Neural progenitor cell (in vitro differentiated cells): ENCODE measurements around the gene GRHL1. TPM values are rescaled to one million over a fixed set of nuclear protein-coding genes. Genes with fewer than 3 reads are reported as not detected.

Source experiments
- DNase-seq: peaks from one replicate; pipeline ENCODE4 v3.0.0-alpha.2; 2016; ENCODE audit warnings: low spot score
- H2AFZ ChIP-seq: fragments of 200-600 bp; sonication (generic); replicated peaks from 2 replicates; pipeline ENCODE4 v1.6.1; 2016; ENCODE audit warnings: antibody characterized with exemption
- H3F3A ChIP-seq: fragments of 200-600 bp; sonication (generic); 2 replicates; pipeline ENCODE4 v1.6.1; 2016; ENCODE audit warnings: antibody characterized with exemption, low read depth
- H3K27ac ChIP-seq: fragments of 200-600 bp; sonication (generic); 2 replicates; pipeline ENCODE4 v1.5.1; 2016; ENCODE audit warnings: mild to moderate bottlenecking
- H3K27me3 ChIP-seq: fragments of 200-600 bp; sonication (generic); 2 replicates; pipeline ENCODE4 v1.6.1; 2016; ENCODE audit warnings: mild to moderate bottlenecking, moderate library complexity
- H3K36me3 ChIP-seq: fragments of 200-600 bp; sonication (generic); 2 replicates; pipeline ENCODE4 v1.5.1; 2016
- H3K4me1 ChIP-seq: fragments of 200-600 bp; sonication (generic); 2 replicates; pipeline ENCODE4 v1.6.1; 2016; ENCODE audit warnings: mixed run types
- H3K4me2 ChIP-seq: fragments of 200-600 bp; sonication (generic); 2 replicates; pipeline ENCODE4 v1.6.1; 2016
- H3K4me3 ChIP-seq: fragments of 200-600 bp; sonication (generic); 2 replicates; pipeline ENCODE4 v1.5.1; 2016
- H3K79me2 ChIP-seq: fragments of 200-600 bp; sonication (generic); 2 replicates; pipeline ENCODE4 v1.6.1; 2016; ENCODE audit warnings: low read depth
- H3K9ac ChIP-seq: fragments of 200-600 bp; sonication (generic); 2 replicates; pipeline ENCODE4 v1.6.1; 2016
- H3K9me3 ChIP-seq: fragments of 200-600 bp; sonication (generic); 2 replicates; pipeline ENCODE4 v1.5.1; 2016; ENCODE audit warnings: low read depth
- H4K20me1 ChIP-seq: fragments of 200-600 bp; sonication (generic); 2 replicates; pipeline ENCODE4 v1.6.1; 2016; ENCODE audit warnings: low read depth
- H3K27ac Mint-ChIP-seq: 3 replicates; pipeline ENCODE4 v1.8.0; 2021; ENCODE audit warnings: mixed read lengths
- H3K27me3 Mint-ChIP-seq: 2 replicates; pipeline ENCODE4 v1.8.0; 2022; ENCODE audit warnings: low read depth, mild to moderate bottlenecking, inconsistent platforms, moderate library complexity, mixed read lengths; ENCODE audit not compliant: insufficient read depth
- H3K36me3 Mint-ChIP-seq: 3 replicates; pipeline ENCODE4 v1.8.0; 2021; ENCODE audit warnings: mixed read lengths
- H3K4me1 Mint-ChIP-seq: 3 replicates; pipeline ENCODE4 v1.8.0; 2021; ENCODE audit warnings: mixed read lengths
- H3K4me3 Mint-ChIP-seq: 3 replicates; pipeline ENCODE4 v1.8.0; 2021; ENCODE audit warnings: mild to moderate bottlenecking, moderate library complexity, mixed read lengths
- H3K9me3 Mint-ChIP-seq: 3 replicates; pipeline ENCODE4 v1.8.0; 2020; ENCODE audit warnings: mixed read lengths
- EZH2 ChIP-seq: fragments of 200-600 bp; sonication (generic); IDR thresholded peaks from 2 replicates; pipeline ENCODE4 v1.6.1; 2017; ENCODE audit warnings: antibody characterized with exemption, mild to moderate bottlenecking, moderate library complexity
- EZH2phosphoT487 ChIP-seq: fragments of 200-600 bp; sonication (generic); IDR thresholded peaks from 2 replicates; pipeline ENCODE4 v1.6.1; 2017; ENCODE audit warnings: antibody characterized with exemption
- total RNA-seq: library from RNA; depleted of rRNA; stranded (reverse); fragments of >200 nt; gene quantifications from 2 replicates; pipeline ENCODE4 v1.2.3, GENCODE V29; 2015; ENCODE audit warnings: low replicate concordance
- TF ChIP-seq, protein P1 (sequence below): fragments of 200-600 bp; sonication (generic); IDR thresholded peaks from 2 replicates; pipeline ENCODE4 v1.5.1; 2017; ENCODE audit warnings: antibody characterized with exemption, mild to moderate bottlenecking

GRHL1 gene
- total RNA-seq, 1 donor from 2014 or later: 5.8 TPM

DNA sequence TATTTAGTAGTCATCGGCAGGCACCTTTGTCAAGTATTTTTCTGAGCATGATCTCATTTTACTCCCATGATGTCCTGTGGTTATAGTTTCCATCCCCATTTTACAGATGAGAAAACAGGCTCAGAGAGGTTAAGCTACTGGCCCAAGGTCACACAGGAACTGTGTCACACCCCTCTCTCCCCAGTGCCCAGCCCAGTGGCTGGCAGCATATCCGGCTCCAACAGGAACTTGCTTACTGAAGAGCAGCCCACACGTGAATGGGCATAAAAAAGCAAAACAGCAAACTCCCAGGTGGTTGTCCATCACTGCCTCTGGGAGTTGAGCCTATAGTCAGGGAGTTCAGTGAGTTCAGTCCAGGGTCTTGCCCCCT is 83.5 kb downstream of the GRHL1 start:
- H3F3A ChIP-seq: peaks cover 3% of the 10 kb centered on the region
- H3K27me3 Mint-ChIP-seq: peaks cover 7% of the 10 kb centered on the region
- no peak overlapping the region for H3K4me2 ChIP-seq
- TF ChIP-seq EZH2phosphoT487 (no peak), EZH2 (no peak)
- TF ChIP-seq, protein P1, sequence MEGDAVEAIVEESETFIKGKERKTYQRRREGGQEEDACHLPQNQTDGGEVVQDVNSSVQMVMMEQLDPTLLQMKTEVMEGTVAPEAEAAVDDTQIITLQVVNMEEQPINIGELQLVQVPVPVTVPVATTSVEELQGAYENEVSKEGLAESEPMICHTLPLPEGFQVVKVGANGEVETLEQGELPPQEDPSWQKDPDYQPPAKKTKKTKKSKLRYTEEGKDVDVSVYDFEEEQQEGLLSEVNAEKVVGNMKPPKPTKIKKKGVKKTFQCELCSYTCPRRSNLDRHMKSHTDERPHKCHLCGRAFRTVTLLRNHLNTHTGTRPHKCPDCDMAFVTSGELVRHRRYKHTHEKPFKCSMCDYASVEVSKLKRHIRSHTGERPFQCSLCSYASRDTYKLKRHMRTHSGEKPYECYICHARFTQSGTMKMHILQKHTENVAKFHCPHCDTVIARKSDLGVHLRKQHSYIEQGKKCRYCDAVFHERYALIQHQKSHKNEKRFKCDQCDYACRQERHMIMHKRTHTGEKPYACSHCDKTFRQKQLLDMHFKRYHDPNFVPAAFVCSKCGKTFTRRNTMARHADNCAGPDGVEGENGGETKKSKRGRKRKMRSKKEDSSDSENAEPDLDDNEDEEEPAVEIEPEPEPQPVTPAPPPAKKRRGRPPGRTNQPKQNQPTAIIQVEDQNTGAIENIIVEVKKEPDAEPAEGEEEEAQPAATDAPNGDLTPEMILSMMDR: no peak
- H3K4me3 Mint-ChIP-seq: no peak overlapping the region
- no peak overlapping the region for H3K27ac ChIP-seq
- DNase-seq: no peak
- no peaks in the 10 kb centered on the region for H3K36me3 Mint-ChIP-seq
- H3K36me3 ChIP-seq: no peaks in the 10 kb centered on the region
- H2AFZ ChIP-seq: no peak overlapping the region
- no peak overlapping the region for H3K27ac Mint-ChIP-seq
- no peaks in the 10 kb centered on the region for H3K9me3 Mint-ChIP-seq
- H3K79me2 ChIP-seq: no peaks in the 10 kb centered on the region
- peaks cover 6% of the 10 kb centered on the region for H3K4me1 ChIP-seq
- peaks cover under 1% of the 10 kb centered on the region for H3K27me3 ChIP-seq
- H3K4me3 ChIP-seq: no peak overlapping the region
- no peaks in the 10 kb centered on the region for H4K20me1 ChIP-seq
- H3K4me1 Mint-ChIP-seq: peaks cover 22% of the 10 kb centered on the region
- H3K9me3 ChIP-seq: no peaks in the 10 kb centered on the region
- no peak overlapping the region for H3K9ac ChIP-seq

DNA sequence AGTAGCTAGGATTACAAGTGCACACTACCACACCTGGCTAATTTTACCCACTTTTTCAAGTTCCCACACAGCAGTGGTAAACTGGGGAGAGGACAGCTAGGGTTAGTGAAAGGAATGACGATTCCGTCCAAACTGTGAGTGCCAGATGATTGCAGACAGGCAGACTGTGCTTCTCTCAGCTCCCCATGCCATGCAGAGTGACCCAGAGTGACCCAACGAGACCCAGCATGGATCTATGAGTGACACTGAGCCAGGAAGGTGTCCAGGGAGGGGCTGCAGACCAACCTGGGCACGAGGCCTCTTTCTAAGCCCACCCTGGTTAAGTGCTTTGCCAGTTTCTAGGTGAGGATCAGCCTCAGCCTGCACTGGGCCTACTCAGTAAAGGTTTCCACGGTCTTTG is 84.1 kb downstream of the GRHL1 start:
- H3K79me2 ChIP-seq: no peaks in the 10 kb centered on the region
- Mint-ChIP-seq H3K27ac (no peak overlapping the region), H3K4me3 (no peak overlapping the region), H3K27me3 (peaks cover 12% of the 10 kb centered on the region), H3K9me3 (no peaks in the 10 kb centered on the region), H3K4me1 (peaks cover 20% of the 10 kb centered on the region), H3K36me3 (no peaks in the 10 kb centered on the region)
- no peak overlapping the region for H3K9ac ChIP-seq
- H3K36me3 ChIP-seq: no peaks in the 10 kb centered on the region
- H2AFZ ChIP-seq: no peak overlapping the region
- no peaks in the 10 kb centered on the region for H3K9me3 ChIP-seq
- H3K4me3 ChIP-seq: no peak overlapping the region
- H3K4me2 ChIP-seq: no peak overlapping the region
- peaks cover under 1% of the 10 kb centered on the region for H3K4me1 ChIP-seq
- H4K20me1 ChIP-seq: no peaks in the 10 kb centered on the region
- H3F3A ChIP-seq: peaks cover 3% of the 10 kb centered on the region
- H3K27me3 ChIP-seq: peaks cover 6% of the 10 kb centered on the region
- TF ChIP-seq EZH2: no peak
- TF ChIP-seq, protein P1: no peak
- TF ChIP-seq EZH2phosphoT487: no peak
- H3K27ac ChIP-seq: no peak overlapping the region
- DNase-seq: no peak

DNA sequence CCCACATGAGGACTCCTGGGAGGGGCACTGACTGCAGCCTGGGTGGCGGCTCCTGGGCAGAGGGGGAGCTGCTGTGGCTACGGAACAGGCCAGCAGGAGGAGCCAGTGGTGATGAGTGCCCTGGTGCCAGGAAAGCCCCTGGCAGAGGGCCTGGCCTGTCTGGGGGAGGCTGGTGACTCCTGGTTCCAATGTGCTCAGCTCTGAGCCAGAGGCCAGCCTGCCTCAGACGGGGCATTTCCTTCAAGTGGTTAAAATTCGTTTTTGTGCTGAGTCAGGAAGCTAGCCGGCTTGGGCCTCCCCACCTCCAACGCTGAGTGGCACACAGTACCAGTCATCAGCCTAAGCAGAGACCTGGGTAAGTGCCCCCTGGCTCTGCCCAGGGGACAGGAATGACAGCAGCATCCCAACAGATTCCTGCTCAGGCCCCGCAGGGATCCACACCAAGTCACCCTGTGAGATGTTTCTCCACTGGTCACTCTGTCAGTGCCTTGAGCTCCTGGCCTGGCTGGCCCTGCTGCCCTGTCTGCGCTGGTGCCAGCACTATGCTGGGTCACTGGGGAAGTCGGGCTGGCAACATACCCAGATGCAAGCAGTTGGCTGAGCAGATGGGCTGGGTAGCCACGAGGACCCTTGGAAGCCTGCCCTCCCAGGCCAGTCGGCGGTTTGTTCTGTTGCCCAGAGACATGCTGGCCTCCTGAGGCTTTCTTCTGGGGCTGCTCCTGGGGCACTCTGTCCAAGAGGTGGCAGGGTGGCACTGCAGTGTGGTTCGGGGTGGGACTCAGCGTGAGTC is 84.8 kb downstream of the GRHL1 start:
- peaks cover 13% of the 10 kb centered on the region for H3K27me3 ChIP-seq
- H3F3A ChIP-seq: peaks cover 3% of the 10 kb centered on the region
- no peaks in the 10 kb centered on the region for H4K20me1 ChIP-seq
- Mint-ChIP-seq H3K27me3 (peaks cover 15% of the 10 kb centered on the region), H3K9me3 (peaks cover 2% of the 10 kb centered on the region), H3K27ac (no peak overlapping the region), H3K36me3 (no peaks in the 10 kb centered on the region), H3K4me1 (peaks cover 21% of the 10 kb centered on the region), H3K4me3 (no peak overlapping the region)
- TF ChIP-seq EZH2 (no peak), EZH2phosphoT487 (no peak)
- TF ChIP-seq, protein P1: peak; percentile 47
- H3K79me2 ChIP-seq: no peaks in the 10 kb centered on the region
- DNase-seq: peak; percentile 42
- no peaks in the 10 kb centered on the region for H3K9me3 ChIP-seq
- H3K9ac ChIP-seq: no peak overlapping the region
- no peak overlapping the region for H3K4me2 ChIP-seq
- H3K36me3 ChIP-seq: no peaks in the 10 kb centered on the region
- H3K27ac ChIP-seq: no peak overlapping the region
- H2AFZ ChIP-seq: no peak overlapping the region
- H3K4me3 ChIP-seq: no peak overlapping the region
- no peaks in the 10 kb centered on the region for H3K4me1 ChIP-seq
